HG02678 (cell line): ENCODE results near the gene BEND3.
"Not testable (repeated sequence)": the region's sequence is repeated elsewhere in the genome, so short reads cannot be mapped to it uniquely, and the experiment has no call there.

ENCODE experiments used
- ATAC-seq: cut with Tn5 transposase; IDR thresholded peaks from one replicate; pipeline ENCODE4 v1.9.1; 2021; ENCODE audit warnings: mild to moderate bottlenecking, moderate library complexity; ENCODE audit not compliant: unreplicated experiment

BEND3 gene

DNA sequence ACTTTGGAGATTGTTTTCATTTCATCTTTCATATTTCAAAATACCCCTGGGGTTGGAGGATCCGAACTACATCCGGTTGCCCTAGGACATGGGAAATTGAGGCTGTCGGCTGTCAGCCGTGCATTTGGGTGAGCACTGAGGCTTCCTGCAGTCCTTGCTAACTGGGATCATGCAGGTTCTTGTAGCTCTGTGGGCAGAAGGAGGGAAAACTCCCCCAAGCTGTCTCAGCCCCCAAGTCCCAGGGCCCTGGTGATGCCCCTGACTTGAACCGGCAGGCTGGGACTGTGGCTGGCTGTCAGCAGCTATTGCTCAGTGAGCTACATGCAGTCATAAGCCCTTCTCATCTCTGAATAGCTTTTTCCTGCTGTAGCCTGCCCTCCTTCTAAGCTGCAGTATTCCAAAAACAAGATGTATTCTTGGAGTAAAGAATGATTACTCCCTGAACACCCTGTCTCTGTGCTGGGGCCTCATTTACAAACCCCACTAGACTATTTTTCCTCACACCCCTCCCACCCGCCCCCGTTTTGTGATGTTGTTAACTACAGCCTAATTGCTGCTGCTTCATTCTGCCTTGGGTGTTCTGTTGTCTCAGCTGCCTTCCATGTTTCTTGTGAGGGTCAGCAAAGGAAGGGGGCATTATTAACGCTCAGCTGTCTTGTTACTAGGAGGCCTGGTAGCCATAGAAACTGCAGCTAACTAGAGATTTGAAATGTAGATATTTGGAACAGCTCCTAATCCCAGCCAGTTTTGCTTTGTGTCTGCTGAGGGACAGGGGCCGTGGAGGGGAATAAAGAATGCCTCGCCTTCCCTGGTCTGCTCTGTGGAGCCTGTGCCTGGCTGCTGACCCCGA is 69.3 kb downstream of the BEND3 start:
- no peak for ATAC-seq

- no peak for ATAC-seq
These were observed 82.2 kb downstream of the BEND3 start for GRCh38 chr6:107033126-107033525.

GRCh38 chr6:107032051-107032450 is 83.3 kb downstream of the BEND3 start:
- ATAC-seq, result no peak

DNA sequence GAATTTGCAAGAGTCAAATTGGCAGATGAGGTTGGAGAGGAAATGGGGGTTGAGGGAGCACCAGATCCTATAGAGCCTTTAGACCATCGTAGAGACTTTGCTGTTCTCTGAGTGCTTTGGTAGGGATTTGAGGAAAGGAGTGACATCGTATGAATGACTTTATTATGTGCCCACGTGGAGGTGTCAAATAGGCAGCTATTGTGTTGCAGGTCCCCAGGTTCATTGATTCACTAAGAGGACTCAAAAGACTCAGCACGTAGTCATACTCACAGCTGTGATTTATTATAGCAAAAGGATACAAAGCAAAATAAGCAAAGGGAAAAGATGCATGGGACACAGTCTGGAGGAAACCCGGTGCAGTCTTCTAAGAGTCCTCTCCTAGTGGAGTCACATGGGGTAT is 85.2 kb downstream of the BEND3 start:
- no peak for ATAC-seq

GRCh38 chr6:107026965-107027364 is 88.3 kb downstream of the BEND3 start:
- no peak for ATAC-seq

DNA sequence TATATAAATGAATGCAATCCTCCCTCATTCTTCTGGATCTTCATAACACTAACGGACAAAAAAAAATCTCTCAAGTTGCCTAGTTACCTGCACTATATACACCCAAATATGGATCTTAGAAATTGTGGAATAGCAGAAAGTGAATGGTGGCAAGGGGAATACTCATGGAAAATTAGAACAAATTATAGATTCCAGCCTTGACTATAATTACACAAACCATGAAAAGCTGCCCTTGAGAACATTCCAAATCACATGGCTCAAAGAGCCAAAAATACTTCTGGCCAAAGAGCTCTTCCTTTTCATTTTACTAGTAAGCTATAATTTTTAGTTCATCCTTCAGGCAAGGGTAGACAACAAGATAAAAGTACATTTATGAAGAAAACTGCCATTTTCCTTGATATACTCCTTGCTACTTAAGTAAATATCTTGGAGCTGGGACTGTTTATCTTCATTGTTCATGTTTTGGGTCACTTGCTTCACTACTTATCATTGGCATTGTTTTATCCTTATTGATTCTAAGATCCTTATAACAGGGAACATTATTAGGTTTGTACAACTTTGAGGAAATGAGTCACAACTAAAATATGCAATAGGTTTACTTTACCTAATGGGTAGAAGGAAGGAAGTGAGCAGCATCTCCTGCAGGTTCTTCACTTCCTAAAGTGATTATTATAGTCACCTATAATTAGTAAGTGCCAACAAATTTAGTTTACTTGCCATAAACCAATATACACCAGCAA is 93.7 kb downstream of the BEND3 start:
- ATAC-seq, result no peak

- no peak for ATAC-seq
These were observed 95.1 kb downstream of the BEND3 start for GRCh38 chr6:107020239-107020638.

DNA sequence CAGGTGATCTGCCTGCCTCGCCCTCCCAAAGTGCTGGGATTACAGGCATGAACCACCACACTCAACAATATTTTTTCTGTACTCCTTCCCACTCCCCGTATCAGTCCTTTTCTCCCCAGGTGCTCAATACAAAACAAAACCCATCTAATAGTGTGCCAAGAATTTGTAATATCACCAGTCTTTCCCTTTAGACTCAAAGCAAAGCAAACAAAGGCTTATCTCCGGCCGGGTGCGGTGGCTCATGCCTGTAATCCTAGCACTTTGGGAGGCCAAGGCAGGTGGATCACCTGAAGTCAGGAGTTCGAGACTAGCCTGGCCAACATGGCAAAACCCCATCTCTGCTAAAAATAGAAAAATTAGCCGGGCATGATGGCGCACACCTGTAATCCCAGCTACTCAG is 95.7 kb downstream of the BEND3 start:
- ATAC-seq, result not testable (repeated sequence)

DNA sequence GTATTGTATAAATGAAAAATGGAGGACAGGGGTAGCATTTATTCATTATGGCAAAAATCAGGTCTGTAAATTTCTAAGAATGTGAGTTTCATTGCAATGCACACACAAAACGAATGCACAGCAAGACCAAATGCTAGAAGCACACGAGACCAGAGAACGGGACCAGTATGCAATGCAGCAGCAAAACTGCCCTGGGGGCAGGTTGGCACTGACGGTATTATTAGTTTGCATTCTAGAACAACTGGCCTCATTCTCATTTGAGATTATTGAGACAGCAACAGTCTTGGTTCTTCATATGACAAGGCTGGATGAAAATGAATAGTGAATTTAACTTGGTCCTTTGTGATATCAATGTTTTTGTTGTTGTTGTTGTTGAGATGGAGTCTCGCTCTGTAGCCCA is 96.3 kb downstream of the BEND3 start:
- ATAC-seq, result no peak
